ENCODE data around the gene CNIH1. TPM values are rescaled to one million over a fixed set of nuclear protein-coding genes. Genes with fewer than 3 reads are reported as not detected.
"Not testable (repeated sequence)": the region's sequence is repeated elsewhere in the genome, so short reads cannot be mapped to it uniquely, and the experiment has no call there.

The CNIH1 gene
- total RNA-seq, 2 experiments from 2014 or later, result 92.0 to 95.4 TPM

DNA sequence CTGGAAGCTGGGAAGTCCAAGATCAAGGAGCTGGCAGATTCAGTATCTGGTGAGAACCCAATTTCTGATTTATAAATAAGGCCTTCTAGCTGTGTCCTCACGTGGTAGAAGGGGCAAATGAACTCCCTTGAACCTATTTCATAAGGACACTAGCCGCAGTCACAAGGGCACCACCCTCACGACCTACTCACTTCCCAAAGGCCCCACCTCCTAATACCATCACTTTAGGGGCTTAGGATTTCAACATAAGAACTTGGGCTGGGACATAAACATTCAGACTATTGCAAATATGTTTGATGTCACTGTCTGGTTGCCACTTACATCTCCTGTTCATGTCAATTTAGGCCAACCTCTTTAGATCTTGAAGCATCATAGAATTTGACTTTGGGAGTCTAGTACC is 10.8 kb upstream of the CNIH1 start:
- peaks cover 3% of the 10 kb centered on the region for H3K4me1 Mint-ChIP-seq
- no peak overlapping the region for H3K4me3 Mint-ChIP-seq
- H3K9me3 Mint-ChIP-seq, result no peaks in the 10 kb centered on the region
- no peaks in the 10 kb centered on the region for H3K27me3 Mint-ChIP-seq
- no peak overlapping the region for H3K27ac Mint-ChIP-seq
- no peak for DNase-seq
- H3K36me3 Mint-ChIP-seq, result no peaks in the 10 kb centered on the region

DNA sequence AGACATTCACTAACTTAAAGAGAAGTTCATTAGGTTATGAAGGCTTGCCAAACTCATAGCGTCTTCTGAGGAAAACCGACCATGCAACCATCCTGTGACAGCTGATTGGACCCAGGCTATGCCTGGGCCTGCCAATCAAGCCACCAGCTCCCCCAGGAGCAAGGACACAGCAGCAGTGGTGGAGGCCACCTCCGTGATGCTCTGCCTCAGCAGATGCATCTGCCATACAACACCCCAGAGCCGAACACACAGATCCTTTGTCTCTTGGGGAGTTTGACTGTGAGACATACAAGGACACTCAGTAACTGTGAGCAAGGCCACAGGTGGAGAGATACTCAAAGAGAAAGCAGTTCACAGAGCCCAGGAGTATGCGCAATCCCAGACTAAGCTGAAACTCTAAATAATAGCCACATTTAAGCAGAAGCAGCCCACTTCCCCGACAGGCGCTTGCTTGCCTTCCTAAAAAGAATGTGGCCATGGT is 10.0 kb upstream of the CNIH1 start:
- Mint-ChIP-seq H3K27me3 (no peaks in the 10 kb centered on the region), H3K9me3 (no peaks in the 10 kb centered on the region), H3K36me3 (no peaks in the 10 kb centered on the region), H3K4me1 (peaks cover 9% of the 10 kb centered on the region), H3K27ac (no peak overlapping the region), H3K4me3 (no peak overlapping the region)
- no peak for DNase-seq

DNA sequence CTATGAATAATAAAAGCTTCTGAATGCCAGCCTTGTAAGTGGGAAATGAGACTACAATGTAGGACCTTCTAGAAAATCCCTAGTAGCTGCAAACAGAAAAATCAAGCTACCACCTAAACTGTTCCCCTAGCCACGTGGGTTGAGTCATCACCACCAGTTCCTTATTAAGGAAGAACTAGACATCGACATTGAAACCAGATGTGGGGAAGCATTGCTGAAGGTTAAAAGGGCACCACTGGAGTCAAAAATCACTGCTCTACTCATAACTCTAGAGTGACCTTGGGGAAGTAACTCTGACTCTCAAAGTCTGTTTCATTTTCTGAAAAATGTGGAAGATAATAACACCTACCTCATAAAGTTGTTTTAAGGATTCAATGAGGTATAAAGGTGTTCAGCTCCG is 9.4 kb upstream of the CNIH1 start:
- Mint-ChIP-seq H3K4me3 (no peak overlapping the region), H3K27me3 (no peaks in the 10 kb centered on the region), H3K4me1 (peaks cover 9% of the 10 kb centered on the region), H3K36me3 (no peaks in the 10 kb centered on the region), H3K27ac (no peak overlapping the region), H3K9me3 (no peaks in the 10 kb centered on the region)
- DNase-seq, result no peak

- Mint-ChIP-seq H3K9me3 (no peaks in the 10 kb centered on the region), H3K36me3 (no peaks in the 10 kb centered on the region), H3K4me1 (peaks cover 11% of the 10 kb centered on the region), H3K27ac (no peak overlapping the region), H3K27me3 (no peaks in the 10 kb centered on the region), H3K4me3 (no peak overlapping the region)
- DNase-seq, result no peak
Measured at GRCh38 chr14:54447231-54447692, 6.1 kb upstream of the CNIH1 start.

DNA sequence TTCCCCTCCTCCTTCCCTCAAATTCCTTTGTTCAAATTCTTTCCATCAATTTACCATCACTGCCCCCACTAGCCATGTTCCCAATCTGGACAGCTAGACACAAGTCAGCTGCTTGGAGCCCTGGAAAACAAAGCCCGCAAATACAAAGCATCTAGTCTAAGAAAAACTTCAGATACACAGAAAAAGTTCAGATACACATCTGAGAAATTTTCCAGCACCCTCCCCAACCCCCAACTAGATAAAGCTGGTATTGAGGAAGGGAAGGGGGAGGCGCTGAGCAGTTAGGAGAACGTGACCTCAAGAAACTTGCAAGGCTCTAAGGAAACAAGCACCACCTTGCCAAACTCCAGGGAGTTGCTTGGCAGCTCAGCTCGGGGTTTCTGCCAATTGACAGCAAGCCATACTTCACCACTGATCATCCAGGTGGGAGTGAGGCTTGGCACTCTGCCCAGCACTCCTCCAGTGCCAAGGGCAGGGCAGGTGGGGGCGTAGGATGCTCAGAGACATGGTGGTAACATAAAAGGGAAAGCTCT is 5.1 kb upstream of the CNIH1 start:
- DNase-seq, result no peak
- Mint-ChIP-seq H3K4me1 (peaks cover 20% of the 10 kb centered on the region), H3K4me3 (no peak overlapping the region), H3K27me3 (no peaks in the 10 kb centered on the region), H3K36me3 (no peaks in the 10 kb centered on the region), H3K9me3 (no peaks in the 10 kb centered on the region), H3K27ac (no peak overlapping the region)

DNA sequence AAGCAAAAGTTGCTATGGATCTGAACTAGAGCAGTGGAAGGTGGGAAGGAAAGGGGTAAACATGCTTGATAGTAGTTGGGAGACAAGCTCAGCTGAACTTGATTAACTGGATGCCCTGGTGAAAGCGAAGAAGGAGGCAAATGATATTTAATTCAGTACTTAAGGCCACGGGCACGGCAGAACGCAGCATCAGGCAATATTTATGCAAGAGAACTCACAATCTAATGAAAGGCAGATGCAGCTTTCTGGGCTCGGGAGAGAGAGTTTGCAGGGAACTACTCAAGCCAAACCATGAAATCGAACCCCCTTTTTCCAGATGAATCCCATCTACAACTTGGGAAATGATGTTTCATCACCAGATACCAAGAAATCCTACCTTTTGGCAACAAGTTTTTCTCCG is 3.5 kb upstream of the CNIH1 start:
- H3K4me3 Mint-ChIP-seq, result no peak overlapping the region
- H3K27ac Mint-ChIP-seq, result no peak overlapping the region
- DNase-seq, result no peak
- peaks cover 22% of the 10 kb centered on the region for H3K4me1 Mint-ChIP-seq
- peaks cover 9% of the 10 kb centered on the region for H3K36me3 Mint-ChIP-seq
- no peaks in the 10 kb centered on the region for H3K9me3 Mint-ChIP-seq
- H3K27me3 Mint-ChIP-seq, result no peaks in the 10 kb centered on the region

- H3K27me3 Mint-ChIP-seq, result no peaks in the 10 kb centered on the region
- peaks cover 26% of the 10 kb centered on the region for H3K4me1 Mint-ChIP-seq
- peaks cover 15% of the 10 kb centered on the region for H3K36me3 Mint-ChIP-seq
- DNase-seq, result no peak
- no peaks in the 10 kb centered on the region for H3K9me3 Mint-ChIP-seq
- H3K27ac Mint-ChIP-seq, result no peak overlapping the region
- no peak overlapping the region for H3K4me3 Mint-ChIP-seq
Measured at GRCh38 chr14:54443981-54444380, 2.8 kb upstream of the CNIH1 start.

DNA sequence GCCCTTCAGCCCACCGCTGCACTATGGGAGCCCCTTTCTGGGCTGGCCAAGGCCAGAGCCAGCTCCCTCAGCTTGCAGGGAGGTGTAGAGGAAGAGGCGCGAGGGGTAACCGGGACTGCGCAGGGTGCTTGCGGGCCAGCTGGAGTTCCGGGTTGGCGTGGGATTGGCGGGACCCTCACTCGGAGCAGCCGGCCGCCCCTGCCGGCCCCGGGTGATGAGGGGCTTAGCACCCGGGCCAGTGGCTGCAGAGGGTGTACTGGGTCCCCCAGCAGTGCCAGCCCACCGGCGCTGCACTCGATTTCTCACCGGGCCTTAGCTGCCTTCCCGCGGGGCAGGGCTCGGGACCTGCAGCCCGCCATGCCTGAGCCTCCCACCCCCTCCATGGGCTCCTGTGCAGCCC is 1.8 kb upstream of the CNIH1 start:
- H3K4me1 Mint-ChIP-seq, result peaks cover 36% of the 10 kb centered on the region
- not testable (repeated sequence) for H3K27ac Mint-ChIP-seq, H3K27me3 Mint-ChIP-seq, H3K4me3 Mint-ChIP-seq, DNase-seq, H3K9me3 Mint-ChIP-seq
- peaks cover 19% of the 10 kb centered on the region for H3K36me3 Mint-ChIP-seq

DNA sequence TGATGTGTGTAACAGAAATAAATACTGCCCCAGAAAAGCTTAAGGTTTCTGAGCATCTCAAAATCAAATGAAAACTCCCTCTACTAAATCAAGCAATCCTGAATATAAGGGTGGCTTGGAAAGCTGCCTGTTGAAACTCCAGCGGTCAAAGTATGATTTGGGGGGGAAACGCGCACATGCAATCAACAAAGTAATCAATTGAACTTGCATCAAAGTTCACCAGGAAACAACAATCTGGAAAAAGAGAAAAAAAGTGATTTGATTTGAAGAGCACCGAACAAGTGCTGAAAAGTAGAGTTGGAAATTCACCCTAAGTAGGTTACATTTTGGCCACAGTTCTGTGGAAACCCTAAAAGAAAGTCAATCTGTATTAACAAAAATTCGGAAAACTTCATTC is 700 bp downstream of the CNIH1 start:
- Mint-ChIP-seq H3K4me3 (peak overlapping the region; percentile 88), H3K27me3 (no peaks in the 10 kb centered on the region), H3K36me3 (peaks cover 35% of the 10 kb centered on the region), H3K4me1 (peaks cover 52% of the 10 kb centered on the region), H3K27ac (peak overlapping the region; percentile 82), H3K9me3 (no peaks in the 10 kb centered on the region)
- no peak for DNase-seq

GRCh38 chr14:54440037-54440436 is 1.1 kb downstream of the CNIH1 start:
- no peaks in the 10 kb centered on the region for H3K9me3 Mint-ChIP-seq
- H3K36me3 Mint-ChIP-seq, result peaks cover 38% of the 10 kb centered on the region
- H3K4me3 Mint-ChIP-seq, result peak overlapping the region; percentile 88
- peak overlapping the region; percentile 82 for H3K27ac Mint-ChIP-seq
- H3K4me1 Mint-ChIP-seq, result peaks cover 56% of the 10 kb centered on the region
- no peaks in the 10 kb centered on the region for H3K27me3 Mint-ChIP-seq
- no peak for DNase-seq

DNA sequence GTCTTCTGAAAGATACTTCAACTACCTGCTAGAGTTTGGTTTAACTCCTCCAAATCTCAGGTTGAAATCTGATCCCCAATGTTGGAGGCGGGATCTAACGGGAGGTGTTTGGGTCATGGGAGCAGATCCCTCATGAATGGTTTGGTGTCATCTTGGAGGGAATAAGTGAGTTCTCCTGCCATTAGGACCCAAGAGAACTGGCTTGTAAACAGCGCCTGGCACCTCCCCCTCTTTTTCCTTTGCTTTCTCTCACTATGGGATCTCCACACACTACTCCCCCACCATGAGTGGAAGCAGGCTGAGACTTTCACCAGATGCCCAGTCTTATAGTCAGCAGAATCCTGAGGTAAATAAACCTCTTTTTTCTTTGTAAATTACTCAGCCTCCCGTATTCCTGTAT is 2.5 kb downstream of the CNIH1 start:
- no peaks in the 10 kb centered on the region for H3K27me3 Mint-ChIP-seq
- H3K9me3 Mint-ChIP-seq, result no peaks in the 10 kb centered on the region
- DNase-seq, result no peak
- peak overlapping the region; percentile 10 for H3K4me3 Mint-ChIP-seq
- H3K4me1 Mint-ChIP-seq, result peaks cover 67% of the 10 kb centered on the region
- H3K36me3 Mint-ChIP-seq, result peaks cover 49% of the 10 kb centered on the region
- H3K27ac Mint-ChIP-seq, result no peak overlapping the region

- not testable (repeated sequence) for H3K4me3 Mint-ChIP-seq, H3K9me3 Mint-ChIP-seq, DNase-seq, H3K27ac Mint-ChIP-seq, H3K27me3 Mint-ChIP-seq
- Mint-ChIP-seq H3K4me1 (peaks cover 74% of the 10 kb centered on the region), H3K36me3 (peaks cover 49% of the 10 kb centered on the region)
Measured at GRCh38 chr14:54437954-54438353, 3.2 kb downstream of the CNIH1 start.

DNA sequence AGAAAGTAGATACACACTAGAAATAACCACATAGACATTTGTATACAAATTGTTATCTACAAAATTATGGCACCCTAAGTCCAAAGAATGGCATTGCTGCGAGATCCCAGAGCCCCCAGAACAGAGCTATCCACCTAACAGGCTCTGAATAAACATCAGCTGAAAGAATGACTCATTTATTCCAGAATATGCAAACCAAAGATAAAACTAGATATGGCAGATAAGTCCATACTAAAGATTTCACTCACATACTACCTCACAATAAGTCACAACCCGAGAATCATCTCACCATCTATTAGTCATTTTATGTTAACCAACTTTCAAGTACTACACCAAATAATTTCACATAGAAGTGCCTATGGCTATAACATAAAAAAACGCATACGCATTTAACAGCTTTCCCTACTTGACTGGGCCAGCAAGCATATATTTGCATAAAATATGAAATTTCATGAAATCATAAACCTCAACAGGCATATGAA is 5.6 kb downstream of the CNIH1 start:
- Mint-ChIP-seq H3K27ac (peak overlapping the region; percentile 74), H3K36me3 (peaks cover 63% of the 10 kb centered on the region), H3K9me3 (no peaks in the 10 kb centered on the region), H3K4me3 (peak overlapping the region; percentile 60), H3K27me3 (no peaks in the 10 kb centered on the region), H3K4me1 (peaks cover 74% of the 10 kb centered on the region)
- DNase-seq, result peak; percentile 16

GRCh38 chr14:54428527-54428926 is 12.6 kb downstream of the CNIH1 start:
- H3K27me3 Mint-ChIP-seq, result no peaks in the 10 kb centered on the region
- no peak for DNase-seq
- no peak overlapping the region for H3K4me3 Mint-ChIP-seq
- peaks cover 47% of the 10 kb centered on the region for H3K36me3 Mint-ChIP-seq
- no peaks in the 10 kb centered on the region for H3K9me3 Mint-ChIP-seq
- peaks cover 46% of the 10 kb centered on the region for H3K4me1 Mint-ChIP-seq
- peak overlapping the region; percentile 69 for H3K27ac Mint-ChIP-seq

- H3K36me3 Mint-ChIP-seq, result peaks cover 47% of the 10 kb centered on the region
- H3K4me3 Mint-ChIP-seq, result no peak overlapping the region
- DNase-seq, result no peak
- peak overlapping the region; percentile 69 for H3K27ac Mint-ChIP-seq
- no peaks in the 10 kb centered on the region for H3K27me3 Mint-ChIP-seq
- H3K9me3 Mint-ChIP-seq, result no peaks in the 10 kb centered on the region
- peaks cover 41% of the 10 kb centered on the region for H3K4me1 Mint-ChIP-seq
Measured at GRCh38 chr14:54427871-54428270, 13.3 kb downstream of the CNIH1 start.

GRCh38 chr14:54425537-54426274 is 15.5 kb downstream of the CNIH1 start:
- DNase-seq, result no peak
- peak overlapping the region; percentile 4 for H3K27ac Mint-ChIP-seq
- H3K36me3 Mint-ChIP-seq, result peaks cover 35% of the 10 kb centered on the region
- H3K4me1 Mint-ChIP-seq, result peaks cover 35% of the 10 kb centered on the region
- no peak overlapping the region for H3K4me3 Mint-ChIP-seq
- no peaks in the 10 kb centered on the region for H3K27me3 Mint-ChIP-seq
- no peaks in the 10 kb centered on the region for H3K9me3 Mint-ChIP-seq
